MM.1S (cell line): ENCODE measurements around the gene ITPR1.

Source experiments
- DNase-seq: peaks from one replicate; pipeline ENCODE4 v3.0.0-alpha.2; 2015
- H2AFZ ChIP-seq: fragments of 300-600 bp; sonication (generic); 2 replicates; pipeline ENCODE4 v1.6.0; 2016; ENCODE audit warnings: antibody characterized with exemption, low read length
- H3F3A ChIP-seq: fragments of 300-600 bp; sonication (generic); 2 replicates; pipeline ENCODE4 v1.6.1; 2016; ENCODE audit warnings: mild to moderate bottlenecking, antibody characterized with exemption, low read length, moderate library complexity, mixed read lengths; ENCODE audit not compliant: insufficient read depth
- H3K27ac ChIP-seq: fragments of 300-600 bp; sonication (generic); 2 replicates; pipeline ENCODE4 v1.5.1; 2016; ENCODE audit warnings: mild to moderate bottlenecking, low read length
- H3K27me3 ChIP-seq: fragments of 300-600 bp; sonication (generic); replicated peaks from 2 replicates; pipeline ENCODE4 v1.6.0; 2016; ENCODE audit warnings: low read length; ENCODE audit not compliant: insufficient read depth
- H3K36me3 ChIP-seq: fragments of 300-600 bp; sonication (generic); replicated peaks from 2 replicates; pipeline ENCODE4 v1.6.1; 2016; ENCODE audit warnings: mild to moderate bottlenecking, low read length, mixed read lengths; ENCODE audit not compliant: insufficient read depth
- H3K4me1 ChIP-seq: fragments of 300-600 bp; sonication (generic); 2 replicates; pipeline ENCODE4 v1.6.1; 2016; ENCODE audit warnings: low read length, mixed read lengths
- H3K4me2 ChIP-seq: fragments of 300-600 bp; sonication (generic); 2 replicates; pipeline ENCODE4 v1.6.0; 2016; ENCODE audit warnings: low read depth, low read length
- H3K4me3 ChIP-seq: fragments of 300-600 bp; sonication (generic); 2 replicates; pipeline ENCODE4 v1.5.1; 2016; ENCODE audit warnings: low read length, mixed read lengths
- H3K79me2 ChIP-seq: fragments of 300-600 bp; sonication (generic); 2 replicates; pipeline ENCODE4 v1.6.1; 2016; ENCODE audit warnings: mixed run types, low read length, mixed read lengths
- H3K9ac ChIP-seq: fragments of 300-600 bp; sonication (generic); 2 replicates; pipeline ENCODE4 v1.6.1; 2016; ENCODE audit warnings: low read length, mixed read lengths
- H3K9me2 ChIP-seq: fragments of 300-600 bp; sonication (generic); replicated peaks from 2 replicates; pipeline ENCODE4 v1.6.1; 2016; ENCODE audit warnings: mild to moderate bottlenecking, low read length, mixed read lengths; ENCODE audit not compliant: insufficient read depth
- H3K9me3 ChIP-seq: fragments of 300-600 bp; sonication (generic); replicated peaks from 2 replicates; pipeline ENCODE4 v1.6.1; 2016; ENCODE audit warnings: mild to moderate bottlenecking, low read length, mixed read lengths; ENCODE audit not compliant: insufficient read depth
- H4K20me1 ChIP-seq: fragments of 300-600 bp; sonication (generic); 2 replicates; pipeline ENCODE4 v1.6.1; 2016; ENCODE audit warnings: mild to moderate bottlenecking, low read length, moderate library complexity, mixed read lengths; ENCODE audit not compliant: insufficient read depth
- CTCF ChIP-seq: fragments of 300-600 bp; sonication (generic); IDR thresholded peaks from 2 replicates; pipeline ENCODE4 v1.5.1; 2016; ENCODE audit warnings: antibody characterized with exemption, low read length, mixed read lengths
- EZH2 ChIP-seq: fragments of 300-600 bp; sonication (generic); optimal IDR thresholded peaks from 2 replicates; pipeline ENCODE3; 2017; ENCODE audit warnings: low read depth, mild to moderate bottlenecking, antibody characterized with exemption, low read length, mixed read lengths
- EZH2phosphoT487 ChIP-seq: fragments of 300-600 bp; sonication (generic); IDR thresholded peaks from 2 replicates; pipeline ENCODE4 v1.6.1; 2018; ENCODE audit warnings: antibody characterized with exemption, low read length

Gene ITPR1

GRCh38 chr3:4698125-4698821 is 205.1 kb downstream of the ITPR1 start:
- no peak overlapping the region for H2AFZ ChIP-seq
- no peak overlapping the region for H3K4me3 ChIP-seq
- H3K4me2 ChIP-seq: no peak overlapping the region
- H3F3A ChIP-seq: no peaks in the 10 kb centered on the region
- TF ChIP-seq EZH2 (no peak), CTCF (no peak), EZH2phosphoT487 (no peak)
- no peaks in the 10 kb centered on the region for H4K20me1 ChIP-seq
- H3K27me3 ChIP-seq: no peaks in the 10 kb centered on the region
- no peak for DNase-seq
- no peak overlapping the region for H3K27ac ChIP-seq
- H3K79me2 ChIP-seq: no peaks in the 10 kb centered on the region
- no peak overlapping the region for H3K9ac ChIP-seq
- no peaks in the 10 kb centered on the region for H3K9me3 ChIP-seq
- H3K9me2 ChIP-seq: no peaks in the 10 kb centered on the region
- no peaks in the 10 kb centered on the region for H3K4me1 ChIP-seq
- H3K36me3 ChIP-seq: no peaks in the 10 kb centered on the region

DNA sequence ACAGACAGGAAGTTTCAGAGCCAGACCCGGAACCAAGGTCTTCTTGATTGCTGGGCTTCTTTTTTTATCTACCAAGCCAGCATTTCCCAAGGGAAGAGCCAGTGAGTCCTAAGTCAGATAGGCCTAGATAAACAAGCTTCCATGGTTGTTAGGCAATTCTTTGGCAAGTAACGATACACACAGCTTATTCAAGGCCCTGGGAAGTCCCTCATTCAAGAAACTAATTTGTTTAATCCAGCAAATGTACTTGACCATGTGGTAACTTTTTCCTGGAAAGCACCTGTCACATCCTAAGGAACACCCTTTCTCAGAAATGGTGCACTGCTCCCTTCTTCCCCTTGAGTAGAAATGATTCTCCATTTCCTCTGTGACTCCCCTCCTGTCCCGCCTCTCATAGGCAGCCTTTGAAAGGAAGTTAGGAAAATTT is 209.9 kb downstream of the ITPR1 start:
- no peaks in the 10 kb centered on the region for H3K4me1 ChIP-seq
- no peak overlapping the region for H2AFZ ChIP-seq
- H3K36me3 ChIP-seq: no peaks in the 10 kb centered on the region
- H3K4me3 ChIP-seq: no peak overlapping the region
- no peak overlapping the region for H3K27ac ChIP-seq
- no peaks in the 10 kb centered on the region for H3F3A ChIP-seq
- H4K20me1 ChIP-seq: no peaks in the 10 kb centered on the region
- H3K79me2 ChIP-seq: no peaks in the 10 kb centered on the region
- no peak overlapping the region for H3K4me2 ChIP-seq
- H3K9me3 ChIP-seq: no peaks in the 10 kb centered on the region
- H3K9me2 ChIP-seq: no peaks in the 10 kb centered on the region
- DNase-seq: no peak
- H3K27me3 ChIP-seq: no peaks in the 10 kb centered on the region
- H3K9ac ChIP-seq: no peak overlapping the region
- TF ChIP-seq CTCF: no peak
- TF ChIP-seq EZH2phosphoT487: no peak
- TF ChIP-seq EZH2: no peak

DNA sequence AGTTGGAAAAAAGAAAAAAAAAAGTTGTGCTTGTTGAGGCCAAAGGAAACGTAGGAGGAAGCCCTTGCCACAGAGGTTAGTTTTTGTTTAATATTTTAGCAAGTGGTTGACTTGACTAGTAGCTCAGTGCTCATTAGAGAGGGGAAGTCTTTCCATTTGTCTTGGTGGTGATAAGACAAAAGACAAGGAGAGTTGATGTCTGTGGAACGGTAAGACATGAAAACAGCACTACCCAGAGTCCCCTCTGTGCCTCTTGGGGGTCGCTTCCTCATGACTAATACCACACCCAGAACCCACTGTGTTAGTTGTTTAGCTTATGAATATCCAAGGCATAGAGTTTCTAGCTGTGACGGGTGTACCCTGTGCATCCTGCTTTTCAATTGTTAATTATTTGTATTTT is 211.4 kb downstream of the ITPR1 start:
- Histone ChIP-seq H3K4me1 (no peaks in the 10 kb centered on the region), H3K79me2 (no peaks in the 10 kb centered on the region), H3K9me2 (no peaks in the 10 kb centered on the region), H3K27me3 (no peaks in the 10 kb centered on the region), H3F3A (no peaks in the 10 kb centered on the region), H4K20me1 (no peaks in the 10 kb centered on the region), H2AFZ (no peak overlapping the region), H3K9ac (no peak overlapping the region), H3K36me3 (no peaks in the 10 kb centered on the region), H3K27ac (no peak overlapping the region), H3K4me2 (no peak overlapping the region), H3K9me3 (no peaks in the 10 kb centered on the region), H3K4me3 (no peak overlapping the region)
- TF ChIP-seq CTCF: no peak
- TF ChIP-seq EZH2: no peak
- TF ChIP-seq EZH2phosphoT487: no peak
- DNase-seq: no peak
